Stimulated activated CD4-positive, alpha-beta T cell treated with anti-CD3 and anti-CD28 coated beads, Interleukin-4, amount 100 ng/mL, for 4 hours (primary cell): ENCODE data around the gene OGDHL.
"Not testable (repeated sequence)": the region's sequence is repeated elsewhere in the genome, so short reads cannot be mapped to it uniquely, and the experiment has no call there.

Experiments used
- DNase-seq, 2 experiments: peaks; one replicate each; pipeline ENCODE4 v3.0.0-alpha.2; 2020

OGDHL gene

GRCh38 chr10:49754951-49755350 is 7.2 kb downstream of the OGDHL start:
- not testable (repeated sequence) for DNase-seq

DNA sequence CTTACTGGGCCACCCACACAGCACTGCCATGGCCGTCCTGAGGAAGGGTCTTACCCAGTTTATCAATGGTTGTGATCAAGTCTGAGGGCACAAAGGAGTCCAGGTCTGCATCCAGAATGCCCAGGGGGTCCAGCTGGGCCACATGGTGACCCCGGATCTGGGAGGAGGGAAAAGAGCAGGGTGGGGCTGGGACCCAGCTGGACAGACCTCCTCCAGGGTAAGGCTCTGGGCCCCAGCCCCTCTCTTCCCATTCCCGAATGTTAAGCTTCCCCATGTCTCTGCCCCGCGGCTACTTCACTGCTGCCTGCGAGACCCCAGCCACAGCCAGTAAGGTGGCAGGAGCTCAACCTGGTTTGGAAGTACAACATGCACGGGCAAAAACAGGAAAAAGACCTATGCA is 9.5 kb downstream of the OGDHL start:
- no peak for DNase-seq

- no peak for DNase-seq
Measured at GRCh38 chr10:49751636-49752510, 10.2 kb downstream of the OGDHL start.

GRCh38 chr10:49751216-49751615 is 10.9 kb downstream of the OGDHL start:
- DNase-seq, result no peak

GRCh38 chr10:49750546-49750945 is 11.6 kb downstream of the OGDHL start:
- no peak for DNase-seq

DNA sequence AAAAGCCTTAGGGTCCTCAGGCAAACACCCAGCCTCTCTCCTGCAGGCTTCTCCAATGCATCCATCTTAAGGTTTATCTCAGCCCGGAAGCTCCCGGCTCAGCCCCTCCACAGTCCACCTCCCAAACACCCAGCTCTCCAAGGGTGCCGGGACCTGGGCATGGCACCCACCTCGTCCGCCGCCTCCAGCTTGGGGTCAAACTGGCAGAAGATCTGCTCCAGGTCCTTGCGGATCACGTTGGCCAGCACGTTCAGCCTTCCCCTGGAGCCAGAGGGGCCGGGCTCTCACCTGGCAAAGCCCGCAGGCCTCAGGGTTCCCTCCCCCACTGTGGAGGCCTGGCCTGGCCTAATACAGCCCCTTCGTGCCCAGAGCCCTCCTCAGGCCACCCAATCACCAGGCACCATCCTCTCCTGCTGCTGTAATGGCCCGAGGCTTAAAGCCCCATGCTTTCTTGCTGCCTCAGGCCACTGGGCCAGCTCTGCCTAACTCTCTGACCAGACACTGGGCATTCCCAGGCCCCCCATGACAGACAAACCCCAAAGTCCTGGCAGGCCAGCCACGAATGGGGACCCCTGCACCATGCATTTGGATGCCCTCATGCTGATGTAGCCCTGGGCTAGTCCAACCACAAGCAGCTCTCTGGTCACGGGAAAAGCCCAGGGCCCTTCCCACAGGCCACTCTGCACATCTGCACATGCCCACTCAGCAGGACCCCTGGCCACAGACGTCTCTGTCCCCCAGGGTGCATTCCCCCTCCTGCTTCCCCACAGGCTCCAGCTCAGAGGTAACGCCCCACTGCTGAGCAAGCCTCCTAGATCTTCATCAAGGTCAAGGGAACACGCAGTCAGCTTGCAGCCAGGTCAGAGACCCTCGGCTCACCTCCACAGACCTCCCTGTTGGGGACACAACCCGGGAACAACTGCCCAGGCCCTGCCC is 12.3 kb downstream of the OGDHL start:
- DNase-seq, result no peak

- no peak for DNase-seq
Measured at GRCh38 chr10:49749144-49749543, 13.0 kb downstream of the OGDHL start.

DNA sequence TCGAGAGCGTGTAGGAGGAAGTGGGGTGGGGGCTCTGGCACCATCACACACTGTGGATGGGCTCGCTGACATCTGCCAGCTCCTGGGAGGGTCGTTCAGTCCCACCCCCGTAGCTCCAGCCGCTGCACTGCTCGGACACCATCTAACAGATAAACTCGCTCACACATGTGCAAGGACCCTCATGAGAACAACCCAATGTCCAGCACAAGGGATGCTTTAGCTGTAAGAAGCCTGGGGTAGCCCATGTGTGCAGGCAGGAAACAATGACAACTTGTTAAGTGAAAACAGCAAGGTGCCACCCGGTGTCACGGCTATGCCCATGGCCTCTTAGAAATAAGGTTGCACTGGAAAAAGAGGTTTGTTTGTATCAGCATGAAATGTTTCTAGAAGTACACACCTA is 14.1 kb downstream of the OGDHL start:
- no peak for DNase-seq

GRCh38 chr10:49747303-49747646 is 14.8 kb downstream of the OGDHL start:
- no peak for DNase-seq

DNA sequence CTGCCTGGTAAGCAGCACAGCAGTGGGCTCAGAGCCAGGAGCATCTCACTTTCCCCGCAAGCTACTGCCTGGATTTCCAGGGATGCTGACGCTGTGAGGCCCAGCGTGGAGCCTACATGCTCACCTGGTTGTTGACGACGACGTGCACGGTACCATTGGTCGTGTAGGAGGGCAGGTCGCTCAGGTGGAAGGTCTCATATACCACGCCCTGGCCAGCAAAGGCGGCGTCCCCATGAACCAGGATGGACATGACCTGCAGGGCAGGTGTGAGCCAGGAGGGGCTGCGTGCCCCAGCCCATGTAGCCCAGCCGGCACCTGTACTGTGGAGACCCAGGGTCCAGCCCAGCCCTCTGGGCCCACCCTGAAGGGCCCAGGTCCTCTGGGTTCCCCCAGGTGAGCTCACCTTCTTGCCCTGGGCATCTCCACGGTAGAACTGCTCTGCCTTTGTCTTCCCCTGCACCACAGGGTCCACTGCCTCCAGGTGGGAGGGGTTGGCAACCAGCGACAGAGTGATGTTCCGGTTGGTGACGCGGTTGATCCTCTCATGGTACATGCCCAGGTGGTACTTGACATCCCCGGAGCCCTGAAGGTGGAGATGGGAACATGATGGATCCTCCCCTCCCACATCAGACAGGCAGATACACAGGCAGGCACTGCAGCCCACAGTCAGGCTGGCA is 15.4 kb downstream of the OGDHL start:
- DNase-seq, result no peak

- no peak for DNase-seq
Measured at GRCh38 chr10:49745756-49746155, 16.4 kb downstream of the OGDHL start.

DNA sequence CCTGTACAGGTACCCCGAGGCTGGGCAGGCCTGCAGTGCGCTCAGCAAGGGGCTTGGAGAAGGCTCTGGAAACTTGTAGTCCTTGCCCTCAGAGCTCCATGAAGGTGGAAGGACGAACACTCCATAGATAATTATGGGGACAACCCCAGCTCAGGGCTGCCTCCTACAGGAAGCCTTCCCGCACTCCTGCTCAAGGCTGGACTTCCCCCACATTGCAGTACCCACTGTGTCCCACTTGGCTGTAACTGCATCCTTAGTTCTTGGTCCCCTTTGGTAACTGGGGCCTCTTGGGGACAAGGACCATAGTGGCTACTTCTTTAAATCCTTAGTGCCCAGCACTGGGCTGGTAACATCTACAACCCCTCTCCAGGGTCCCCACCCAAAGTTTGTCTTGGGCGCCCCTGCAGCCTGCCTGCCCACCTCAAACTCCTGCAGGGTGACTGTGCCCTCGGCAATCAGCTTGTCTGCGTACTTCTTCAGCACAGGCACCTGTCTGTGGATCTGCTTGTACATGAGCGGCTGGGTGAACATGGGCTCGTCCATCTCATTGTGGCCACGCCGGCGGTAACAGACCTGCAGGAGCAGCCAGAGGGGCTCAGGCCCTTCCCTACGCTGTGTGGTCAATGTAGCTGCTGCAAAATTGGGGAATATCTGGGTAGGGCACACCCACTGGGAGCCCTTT is 17.1 kb downstream of the OGDHL start:
- no peak for DNase-seq

DNA sequence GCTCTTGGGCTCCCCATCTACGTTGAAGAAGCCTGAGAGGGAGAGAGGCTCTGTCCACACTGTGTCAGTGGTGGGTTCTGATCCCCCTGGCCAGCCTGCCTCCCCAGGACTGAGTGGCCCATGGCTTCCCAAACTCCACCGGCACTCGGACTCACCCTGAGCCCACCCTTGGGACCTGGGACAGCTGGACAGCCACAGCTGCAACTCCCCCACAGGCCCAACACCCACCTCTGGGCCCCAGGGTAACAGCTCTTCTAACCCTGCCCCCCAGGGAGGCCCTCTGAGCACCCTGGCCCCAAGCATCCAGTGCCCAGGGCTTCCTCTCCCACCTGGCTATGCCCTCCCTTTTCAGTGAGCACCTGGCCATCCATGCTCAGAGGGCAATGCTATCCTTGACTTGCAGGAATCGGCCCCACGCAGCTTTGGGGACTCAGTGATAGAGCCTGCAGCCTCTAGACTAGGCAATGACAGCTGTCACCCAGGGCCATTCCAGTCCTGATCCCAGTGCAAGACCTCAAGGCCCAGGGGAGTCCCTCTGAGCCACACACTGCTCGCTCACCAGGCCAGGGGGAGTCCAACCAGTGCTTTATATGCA is 17.9 kb downstream of the OGDHL start:
- DNase-seq, result no peak

- DNase-seq, result no peak
Measured at GRCh38 chr10:49743464-49744075, 18.6 kb downstream of the OGDHL start.

GRCh38 chr10:49742683-49743463 is 19.2 kb downstream of the OGDHL start:
- no peak for DNase-seq

DNA sequence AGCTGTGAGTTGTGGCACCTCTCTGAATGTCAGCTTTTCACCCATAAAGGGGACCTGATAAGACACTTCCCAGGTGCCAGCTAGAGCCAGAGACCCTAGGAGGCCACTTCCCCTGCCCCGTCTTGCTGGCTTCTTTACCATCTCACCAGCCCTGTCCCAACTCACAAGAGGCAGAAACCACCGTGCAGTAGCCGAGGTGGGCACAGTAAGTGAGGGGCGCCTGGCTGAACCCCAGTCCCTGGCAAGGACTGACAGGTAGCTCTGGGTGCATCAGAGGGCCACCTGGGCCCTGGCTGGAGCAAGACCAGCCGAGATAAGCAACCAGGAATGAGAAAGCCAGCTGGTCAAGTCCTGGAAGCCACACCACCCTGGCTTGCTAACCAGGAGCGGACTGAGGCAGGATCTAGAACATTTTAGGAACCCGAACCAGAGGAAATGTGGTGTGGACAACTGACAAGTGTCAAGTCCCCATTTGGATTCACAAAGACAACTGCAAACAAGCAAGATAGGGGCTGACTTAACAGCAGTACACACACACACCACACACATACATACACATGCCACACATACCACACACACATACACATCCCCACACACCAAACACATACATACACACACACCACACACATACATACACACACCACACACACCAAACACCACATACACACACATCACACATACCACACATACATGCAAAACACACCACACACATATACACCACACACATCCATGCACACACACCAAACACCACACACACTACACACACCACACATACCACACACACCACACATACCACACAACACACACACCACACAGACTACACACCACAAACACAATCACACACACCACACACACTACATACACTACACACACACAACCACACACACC is 20.8 kb downstream of the OGDHL start:
- DNase-seq, result no peak

DNA sequence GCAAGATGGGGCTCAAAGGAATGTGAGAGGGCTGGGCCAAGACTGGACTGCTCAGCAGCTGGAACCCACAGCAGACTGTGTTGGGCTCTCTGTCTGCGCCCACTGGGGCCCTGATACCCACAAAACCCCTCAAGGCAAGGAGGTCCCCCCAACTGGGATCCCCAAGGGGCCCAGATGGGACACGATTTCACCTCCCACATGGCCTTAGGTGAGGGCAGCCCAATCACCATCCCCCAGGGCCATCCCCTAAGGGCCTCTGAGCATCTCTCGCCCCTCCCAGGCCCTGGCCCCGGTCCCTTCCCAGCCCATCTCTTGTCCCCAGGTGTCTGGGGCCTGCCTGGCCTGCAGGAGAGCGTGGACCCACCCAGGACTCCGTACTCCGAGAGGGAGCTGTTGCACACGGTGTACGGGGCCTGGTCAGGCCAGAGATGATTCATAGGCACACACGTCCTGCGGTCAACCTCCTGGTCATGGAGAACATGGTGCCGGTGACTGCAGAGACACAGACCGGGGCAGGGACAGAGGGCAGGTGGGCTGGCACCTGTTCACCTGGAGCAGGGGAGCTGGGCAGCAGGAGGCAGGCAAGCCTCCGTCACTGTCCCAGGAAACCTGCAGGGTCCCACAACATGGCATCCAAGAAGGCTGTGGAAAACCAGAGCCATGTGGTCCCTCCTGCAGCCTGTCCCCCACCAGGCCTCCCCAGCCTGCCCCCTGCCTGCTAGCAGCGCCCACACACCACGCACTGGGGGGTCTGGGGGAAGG is 21.6 kb downstream of the OGDHL start:
- no peak for DNase-seq

DNA sequence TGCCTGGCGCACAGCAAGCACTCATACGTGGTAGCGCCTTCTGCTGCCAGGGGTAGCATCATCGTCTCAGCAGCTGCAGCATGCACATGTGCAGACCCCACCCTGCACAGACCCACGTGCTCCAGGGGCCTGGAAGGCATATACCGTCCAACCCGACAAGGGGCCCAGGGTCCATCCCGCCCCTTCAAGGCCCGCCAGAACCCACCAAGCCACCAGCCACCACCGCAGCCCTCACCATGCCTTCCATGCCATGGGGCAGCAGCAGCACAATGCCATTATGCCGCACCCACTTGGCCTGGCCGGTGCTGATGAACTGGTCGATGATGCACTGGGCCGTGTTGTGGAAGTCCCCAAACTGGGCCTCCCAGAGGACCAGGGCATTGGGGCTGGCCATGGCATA is 22.7 kb downstream of the OGDHL start:
- no peak for DNase-seq
